Tibial nerve (tissue), 3 donors: ENCODE results near the gene NELFA.

Experiments
- CTCF ChIP-seq, 5 experiments: fragments of 200-600 bp in 3 of 5; fragments of 450-650 bp in 2 of 5; sonication (generic) in 3 of 5; IDR thresholded peaks; one replicate each; pipeline ENCODE4 v1.5.1; 2016 to 2019; ENCODE audit warnings: antibody characterized with exemption in 5 of 5, mild to moderate bottlenecking in 3 of 5, moderate library complexity in 2 of 5
- POLR2A ChIP-seq, 2 donors: fragments of 450-650 bp; IDR thresholded peaks; one replicate each; pipeline ENCODE4 v1.6.1; 2017; ENCODE audit warnings: antibody characterized with exemption in 2 of 2, mild to moderate bottlenecking in 2 of 2, moderate library complexity in 2 of 2

GRCh38 chr4:1993169-1993516, 15.6 kb downstream of the NELFA start:
- TF ChIP-seq CTCF (IDR thresholded peaks at IDR 0.05) (no peak), POLR2A (IDR thresholded peaks at IDR 0.05) (no peak)
